ENCODE measurements around the gene LHFPL3.

LHFPL3 gene

GRCh38 chr7:104509874-104510273 is 181.5 kb downstream of the LHFPL3 start:
- no peak overlapping the region for H3K27ac ChIP-seq (ENCODE audit: low read length)
- no peak overlapping the region for H3K4me3 ChIP-seq (ENCODE audit: low read length)
- no peaks in the 10 kb centered on the region for H3K9me3 ChIP-seq (replicated peaks; ENCODE audit: insufficient read depth, low read length)
- H3K9me2 ChIP-seq (replicated peaks; ENCODE audit: insufficient read depth, low read length), result no peaks in the 10 kb centered on the region
- no peaks in the 10 kb centered on the region for H3K4me1 ChIP-seq (ENCODE audit: low read length)
- H3K9ac ChIP-seq (ENCODE audit: low read length), result no peak overlapping the region
- no peak overlapping the region for H2AFZ ChIP-seq (ENCODE audit: low read length)
- H3K4me2 ChIP-seq (ENCODE audit: low read depth, low read length), result no peak overlapping the region
- H3K27me3 ChIP-seq (replicated peaks; ENCODE audit: insufficient read depth, low read length), result no peaks in the 10 kb centered on the region
- TF ChIP-seq, protein P1, sequence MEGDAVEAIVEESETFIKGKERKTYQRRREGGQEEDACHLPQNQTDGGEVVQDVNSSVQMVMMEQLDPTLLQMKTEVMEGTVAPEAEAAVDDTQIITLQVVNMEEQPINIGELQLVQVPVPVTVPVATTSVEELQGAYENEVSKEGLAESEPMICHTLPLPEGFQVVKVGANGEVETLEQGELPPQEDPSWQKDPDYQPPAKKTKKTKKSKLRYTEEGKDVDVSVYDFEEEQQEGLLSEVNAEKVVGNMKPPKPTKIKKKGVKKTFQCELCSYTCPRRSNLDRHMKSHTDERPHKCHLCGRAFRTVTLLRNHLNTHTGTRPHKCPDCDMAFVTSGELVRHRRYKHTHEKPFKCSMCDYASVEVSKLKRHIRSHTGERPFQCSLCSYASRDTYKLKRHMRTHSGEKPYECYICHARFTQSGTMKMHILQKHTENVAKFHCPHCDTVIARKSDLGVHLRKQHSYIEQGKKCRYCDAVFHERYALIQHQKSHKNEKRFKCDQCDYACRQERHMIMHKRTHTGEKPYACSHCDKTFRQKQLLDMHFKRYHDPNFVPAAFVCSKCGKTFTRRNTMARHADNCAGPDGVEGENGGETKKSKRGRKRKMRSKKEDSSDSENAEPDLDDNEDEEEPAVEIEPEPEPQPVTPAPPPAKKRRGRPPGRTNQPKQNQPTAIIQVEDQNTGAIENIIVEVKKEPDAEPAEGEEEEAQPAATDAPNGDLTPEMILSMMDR (IDR thresholded peaks at IDR 0.05; ENCODE audit: low read length), result no peak
- TF ChIP-seq EZH2 (optimal IDR thresholded peaks at IDR 0.05; ENCODE audit: low read depth, low read length), result no peak
- no peak for TF ChIP-seq EZH2phosphoT487 (IDR thresholded peaks at IDR 0.05; ENCODE audit: low read length)
- H4K20me1 ChIP-seq (ENCODE audit: insufficient read depth, low read length), result no peaks in the 10 kb centered on the region
- H3K36me3 ChIP-seq (replicated peaks; ENCODE audit: insufficient read depth, low read length), result no peaks in the 10 kb centered on the region
- no peaks in the 10 kb centered on the region for H3F3A ChIP-seq (ENCODE audit: insufficient read depth, low read length)
- H3K79me2 ChIP-seq (ENCODE audit: low read length), result no peaks in the 10 kb centered on the region
- no peak for DNase-seq

GRCh38 chr7:104524853-104525252 is 196.4 kb downstream of the LHFPL3 start:
- TF ChIP-seq, protein P1 (IDR thresholded peaks at IDR 0.05; ENCODE audit: low read length), result no peak
- TF ChIP-seq EZH2phosphoT487 (IDR thresholded peaks at IDR 0.05; ENCODE audit: low read length) (no peak), EZH2 (optimal IDR thresholded peaks at IDR 0.05; ENCODE audit: low read depth, low read length) (no peak)
- no peaks in the 10 kb centered on the region for H3K9me2 ChIP-seq (replicated peaks; ENCODE audit: insufficient read depth, low read length)
- H3F3A ChIP-seq (ENCODE audit: insufficient read depth, low read length), result no peaks in the 10 kb centered on the region
- no peaks in the 10 kb centered on the region for H3K4me1 ChIP-seq (ENCODE audit: low read length)
- no peak overlapping the region for H3K4me3 ChIP-seq (ENCODE audit: low read length)
- no peaks in the 10 kb centered on the region for H3K9me3 ChIP-seq (replicated peaks; ENCODE audit: insufficient read depth, low read length)
- H3K36me3 ChIP-seq (replicated peaks; ENCODE audit: insufficient read depth, low read length), result no peaks in the 10 kb centered on the region
- no peaks in the 10 kb centered on the region for H3K27me3 ChIP-seq (replicated peaks; ENCODE audit: insufficient read depth, low read length)
- H3K9ac ChIP-seq (ENCODE audit: low read length), result no peak overlapping the region
- H3K4me2 ChIP-seq (ENCODE audit: low read depth, low read length), result no peak overlapping the region
- no peak overlapping the region for H3K27ac ChIP-seq (ENCODE audit: low read length)
- H2AFZ ChIP-seq (ENCODE audit: low read length), result no peak overlapping the region
- DNase-seq, result no peak
- no peaks in the 10 kb centered on the region for H4K20me1 ChIP-seq (ENCODE audit: insufficient read depth, low read length)
- H3K79me2 ChIP-seq (ENCODE audit: low read length), result no peaks in the 10 kb centered on the region

- TF ChIP-seq, protein P1 (IDR thresholded peaks at IDR 0.05; ENCODE audit: low read length), result no peak
- TF ChIP-seq EZH2phosphoT487 (IDR thresholded peaks at IDR 0.05; ENCODE audit: low read length), result no peak
- no peak for TF ChIP-seq EZH2 (optimal IDR thresholded peaks at IDR 0.05; ENCODE audit: low read depth, low read length)
- Histone ChIP-seq H3K4me3 (ENCODE audit: low read length) (no peak overlapping the region), H3K4me1 (ENCODE audit: low read length) (no peaks in the 10 kb centered on the region), H3K36me3 (replicated peaks; ENCODE audit: insufficient read depth, low read length) (no peaks in the 10 kb centered on the region), H3K9me2 (replicated peaks; ENCODE audit: insufficient read depth, low read length) (no peaks in the 10 kb centered on the region), H3F3A (ENCODE audit: insufficient read depth, low read length) (no peaks in the 10 kb centered on the region), H2AFZ (ENCODE audit: low read length) (no peak overlapping the region), H4K20me1 (ENCODE audit: insufficient read depth, low read length) (no peaks in the 10 kb centered on the region), H3K27me3 (replicated peaks; ENCODE audit: insufficient read depth, low read length) (no peaks in the 10 kb centered on the region), H3K79me2 (ENCODE audit: low read length) (no peaks in the 10 kb centered on the region), H3K9me3 (replicated peaks; ENCODE audit: insufficient read depth, low read length) (no peaks in the 10 kb centered on the region), H3K27ac (ENCODE audit: low read length) (no peak overlapping the region), H3K4me2 (ENCODE audit: low read depth, low read length) (no peak overlapping the region), H3K9ac (ENCODE audit: low read length) (no peak overlapping the region)
- DNase-seq, result no peak
Measured at GRCh38 chr7:104528142-104528541, 199.7 kb downstream of the LHFPL3 start.
